Measurements from ENCODE around the gene CSTPP1.
"Not testable (repeated sequence)": the region's sequence is repeated elsewhere in the genome, so short reads cannot be mapped to it uniquely, and the experiment has no call there.

CSTPP1 gene

DNA sequence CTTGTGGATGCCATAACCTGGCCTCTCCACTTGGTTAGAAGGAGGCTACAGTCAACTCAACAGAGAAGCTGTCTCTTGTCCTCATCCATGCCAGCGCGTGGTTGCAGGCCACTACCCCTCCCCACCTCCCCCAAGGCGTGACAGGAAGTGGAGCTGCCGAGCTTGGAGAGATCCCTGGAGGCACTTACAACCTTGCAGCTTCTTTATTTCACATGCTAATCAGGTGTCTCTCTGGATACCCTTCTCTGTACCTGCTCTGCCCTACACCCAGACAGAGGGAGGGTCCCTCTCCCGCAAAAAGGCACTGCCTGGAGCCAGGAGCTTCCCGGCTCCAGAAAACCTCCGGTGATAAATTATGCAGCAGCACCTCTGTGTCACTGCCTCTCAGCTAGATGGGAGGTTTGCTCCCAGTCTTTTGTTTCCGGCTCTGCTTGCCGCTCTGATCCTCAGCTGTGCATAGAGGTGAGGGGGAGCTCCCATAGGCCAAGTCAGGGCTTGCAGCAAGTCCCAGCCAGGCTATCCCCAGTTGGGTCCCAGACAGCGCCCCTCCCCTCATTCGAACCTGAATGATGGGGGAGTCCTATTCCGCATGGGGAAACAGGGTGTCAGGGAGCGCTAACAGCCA, 23.9 kb upstream of the CSTPP1 start:
- DNase-seq (ENCODE audit: low read depth) = no peak

DNA sequence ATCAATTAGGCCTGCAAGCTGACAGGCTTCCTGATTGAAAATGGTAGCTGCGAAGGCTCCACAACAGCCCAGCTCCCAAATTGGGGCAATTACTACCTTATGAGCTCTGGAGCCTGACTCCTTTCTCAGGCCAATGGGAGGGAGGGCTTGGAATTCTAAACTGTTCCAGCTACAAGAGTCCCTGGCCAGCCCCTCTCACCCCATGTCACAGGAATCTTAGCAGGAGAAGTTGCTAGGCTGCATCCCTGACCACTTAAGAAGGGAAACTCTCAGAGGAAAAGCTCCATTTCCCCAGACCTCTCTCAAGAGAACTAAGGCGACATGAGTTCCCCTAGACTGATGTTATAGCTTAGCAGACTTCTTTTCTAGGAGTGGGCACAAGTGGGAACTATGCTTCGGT, 23.1 kb upstream of the CSTPP1 start:
- DNase-seq (ENCODE audit: low read depth) = no peak

DNA sequence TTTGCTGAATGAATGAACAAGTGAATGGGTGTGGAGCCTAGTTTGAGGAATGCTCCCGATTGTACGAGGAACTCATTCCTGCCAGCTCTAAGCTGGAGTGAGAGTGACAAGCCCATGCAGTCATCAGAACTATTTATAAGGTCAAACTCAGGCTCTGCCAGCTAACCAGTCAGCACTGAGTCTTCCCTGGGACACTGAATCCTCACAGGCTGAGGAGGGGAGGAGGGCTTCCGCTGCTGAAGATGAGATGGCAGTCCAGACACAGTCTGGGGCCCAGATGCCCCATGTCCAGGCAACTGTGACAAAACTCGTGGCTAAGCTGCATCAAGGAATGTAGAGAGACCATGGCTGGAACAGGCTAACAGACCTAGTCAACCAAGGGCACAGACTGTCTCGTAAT, 22.2 kb upstream of the CSTPP1 start:
- DNase-seq (ENCODE audit: low read depth) = no peak

DNA sequence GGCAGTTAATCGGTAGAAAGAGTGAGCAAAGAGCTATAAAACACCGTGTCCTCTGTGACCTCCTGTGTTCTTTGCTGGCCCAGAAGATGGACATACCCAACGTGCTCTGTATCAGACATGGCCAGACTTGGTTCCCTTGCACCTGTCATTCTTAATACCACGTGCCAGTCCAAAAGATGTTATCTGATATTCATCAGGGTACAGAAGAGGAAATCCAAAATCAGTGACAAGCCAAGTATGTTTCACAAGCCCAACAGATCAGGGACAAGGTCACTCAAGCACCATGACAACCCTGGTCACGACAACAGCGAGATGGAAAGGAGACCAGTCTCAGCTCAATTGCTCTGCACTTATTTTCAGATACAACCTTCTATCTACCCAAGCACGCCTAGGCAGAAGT, 21.7 kb upstream of the CSTPP1 start:
- DNase-seq (ENCODE audit: low read depth) = no peak

DNA sequence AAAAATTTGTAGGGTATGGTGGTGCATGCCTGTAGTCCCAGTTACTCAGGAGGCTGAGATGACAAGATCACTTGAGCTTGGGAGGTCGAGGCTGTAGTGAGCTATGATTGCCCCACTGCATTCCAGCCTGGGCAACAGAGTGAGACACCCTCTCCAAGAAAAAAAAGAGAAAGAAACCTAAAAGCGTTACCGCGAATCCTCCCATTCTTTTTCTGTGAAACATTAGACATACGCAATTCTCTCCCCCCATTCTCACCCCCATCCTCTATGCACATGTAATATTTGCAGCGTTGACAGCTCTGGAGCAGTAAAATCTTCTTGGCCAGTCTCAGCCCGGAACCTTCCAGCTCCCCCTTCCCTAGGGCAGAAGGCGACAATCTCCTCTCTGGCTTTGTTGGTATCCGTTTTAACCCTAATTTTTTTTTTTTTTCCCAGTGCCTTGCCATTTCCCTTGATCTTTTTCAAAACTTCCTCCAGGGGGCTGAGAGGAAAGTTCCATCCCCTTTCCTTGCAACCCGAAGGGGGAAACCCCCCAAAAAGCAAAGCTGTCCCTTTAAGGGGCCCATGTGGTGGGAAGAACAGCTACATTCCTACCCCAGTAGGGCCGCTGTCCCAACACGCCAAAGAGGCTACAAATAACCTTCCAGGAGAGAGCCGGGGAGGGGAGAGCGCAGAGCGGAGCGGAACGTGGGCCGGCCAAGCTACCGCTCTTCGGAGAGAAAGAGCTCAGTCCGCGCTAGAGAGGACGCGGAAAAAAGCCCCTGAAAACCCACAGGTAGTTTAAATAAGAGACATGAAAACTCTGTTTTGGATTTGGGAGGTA, 20.1 kb upstream of the CSTPP1 start:
- DNase-seq (ENCODE audit: low read depth) = no peak

DNA sequence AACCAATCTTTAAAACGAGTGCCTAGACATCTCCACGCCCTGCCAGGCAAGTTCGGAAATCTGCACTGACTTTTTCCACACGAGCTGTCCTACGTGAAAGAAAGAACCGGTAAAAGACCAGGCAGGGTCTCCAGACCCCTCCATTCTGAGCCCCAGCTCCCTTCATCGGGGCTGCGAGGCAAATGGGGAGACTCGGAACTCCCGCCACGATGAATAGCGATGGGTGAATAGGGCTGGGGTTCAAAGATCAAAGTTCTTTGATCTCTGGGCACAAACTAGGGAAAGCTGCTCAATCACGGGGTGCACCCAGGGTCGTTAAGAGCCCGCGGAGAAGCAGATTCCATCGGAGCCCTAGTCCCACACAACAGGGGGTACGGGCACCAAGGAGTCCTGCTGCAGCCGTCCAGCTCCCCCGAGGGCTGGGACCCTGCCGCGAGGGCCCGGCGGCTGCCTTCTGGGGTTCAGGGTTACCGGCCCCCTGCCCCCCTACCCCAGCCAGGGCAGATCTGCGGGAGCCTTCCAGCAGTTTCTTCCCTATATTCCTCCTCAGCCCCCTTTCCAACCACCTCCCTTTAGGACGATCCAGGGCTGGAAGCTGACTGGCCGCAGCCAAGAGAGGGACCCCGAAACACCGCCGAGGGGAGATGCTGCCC, 19.3 kb upstream of the CSTPP1 start:
- DNase-seq (ENCODE audit: low read depth) = no peak

DNA sequence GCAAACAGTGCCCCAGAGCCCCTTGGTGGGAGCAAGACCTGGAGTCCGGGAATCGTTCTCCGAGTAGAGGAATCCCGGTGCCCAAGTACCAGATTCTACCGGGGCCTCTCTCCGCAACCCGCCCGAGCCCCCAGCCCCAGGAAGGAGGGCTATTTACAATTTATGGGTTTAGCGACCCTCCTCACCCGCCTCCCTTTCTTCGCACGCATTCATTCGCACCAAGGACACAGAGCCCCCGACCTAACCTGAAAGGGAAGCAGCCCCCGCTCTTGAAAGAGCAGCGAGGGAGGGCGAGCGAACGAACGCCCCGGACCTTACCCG, 18.8 kb upstream of the CSTPP1 start:
- no peak for DNase-seq (ENCODE audit: low read depth)

DNA sequence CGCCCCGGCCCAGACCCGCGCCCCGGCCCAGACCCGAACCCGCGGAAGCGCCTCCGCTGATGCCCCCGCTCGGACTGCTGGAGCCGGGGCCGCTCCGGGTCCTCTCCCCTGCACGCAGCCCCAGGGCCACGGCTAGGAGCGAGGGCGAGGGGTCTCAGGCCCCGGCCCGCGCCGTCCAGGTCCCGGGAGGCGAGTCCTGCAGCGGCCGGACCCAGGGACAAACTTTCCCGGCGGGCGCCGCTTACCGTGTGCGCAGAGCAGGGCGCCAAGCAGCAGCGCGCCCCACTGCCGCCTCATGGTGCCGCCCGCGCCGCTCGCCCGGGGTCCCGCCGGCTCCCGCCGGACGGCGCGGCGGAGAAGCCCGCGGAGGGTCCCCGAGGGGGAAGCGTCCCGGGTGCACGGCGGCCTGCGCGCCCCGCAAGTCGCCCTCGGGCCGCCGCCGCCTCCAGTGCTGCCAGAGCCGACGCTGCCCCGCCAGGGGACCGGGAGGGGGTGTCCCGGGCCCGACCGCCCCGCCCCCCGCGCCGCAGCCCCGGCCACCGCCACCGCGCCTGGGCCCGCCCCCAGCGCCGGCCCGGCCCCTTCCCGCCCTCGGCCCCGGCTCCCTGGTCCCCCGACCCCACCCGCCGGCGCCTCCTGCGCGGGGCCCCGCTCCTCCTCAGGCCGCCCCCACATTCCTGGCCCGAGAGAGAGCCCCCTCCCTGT, 18.3 kb upstream of the CSTPP1 start, which contains the start of gene LRP4:
Gene LRP4, minus strand, starts transcription at position 468 of the 705 bp plus-strand sequence. Its CDS starts 171 bp downstream, at position 297.
- DNase-seq (ENCODE audit: low read depth) = no peak

DNA sequence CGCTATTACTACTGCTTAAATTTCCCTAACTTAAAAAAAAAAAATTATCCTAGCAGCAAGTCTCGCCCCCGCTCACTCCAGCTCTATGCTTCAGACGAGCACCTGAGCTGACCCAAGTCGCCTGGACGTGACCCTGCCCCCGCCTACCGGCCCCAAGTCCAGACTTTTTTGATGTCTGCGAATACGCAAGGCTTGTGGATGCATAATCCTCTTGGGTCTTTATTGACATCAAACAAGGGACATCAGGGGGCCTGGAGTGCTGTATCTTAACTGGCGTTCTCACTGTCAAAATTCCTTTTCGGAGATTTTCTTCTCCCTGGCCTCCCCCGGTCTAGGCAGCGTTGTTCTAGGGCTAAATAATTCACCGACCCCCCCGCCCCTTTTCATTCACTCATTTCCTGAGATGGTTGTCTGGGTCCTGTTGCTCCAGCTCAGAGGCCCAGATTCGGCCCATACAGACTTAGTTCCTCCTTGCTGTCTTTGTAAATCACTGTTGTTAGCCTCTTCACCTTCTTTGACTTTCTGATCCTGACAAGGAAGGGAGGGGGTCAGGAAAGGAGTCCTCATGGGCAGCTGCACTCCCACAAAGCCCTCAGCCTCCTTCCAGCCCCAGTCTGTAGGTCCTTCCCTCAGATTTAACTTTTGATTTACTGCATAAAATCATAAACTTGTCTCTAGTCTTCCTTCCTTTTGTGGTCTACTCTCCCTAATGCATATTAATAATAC, 17.6 kb upstream of the CSTPP1 start:
- DNase-seq (ENCODE audit: low read depth) = no peak

DNA sequence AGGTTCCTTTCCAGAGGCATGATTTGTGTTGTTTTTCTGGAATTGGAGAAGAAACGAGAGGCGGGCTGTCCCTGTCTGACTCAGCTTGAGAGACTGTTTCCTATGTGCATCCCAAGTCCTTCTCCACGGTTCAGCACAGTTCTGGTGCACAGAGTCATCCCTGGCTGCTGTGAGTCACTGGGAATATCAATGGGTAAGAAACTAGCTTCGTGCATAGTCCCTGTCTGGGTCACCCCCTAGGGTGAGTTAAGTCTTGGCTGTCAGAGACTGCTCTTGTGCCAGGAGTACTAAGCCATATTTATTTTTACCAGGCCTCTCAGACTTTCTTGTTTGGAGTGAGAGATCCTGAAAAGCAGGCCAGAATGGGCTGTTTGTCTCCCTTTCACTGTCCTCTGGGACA, 15.8 kb upstream of the CSTPP1 start:
- no peak for DNase-seq (ENCODE audit: low read depth)

DNA sequence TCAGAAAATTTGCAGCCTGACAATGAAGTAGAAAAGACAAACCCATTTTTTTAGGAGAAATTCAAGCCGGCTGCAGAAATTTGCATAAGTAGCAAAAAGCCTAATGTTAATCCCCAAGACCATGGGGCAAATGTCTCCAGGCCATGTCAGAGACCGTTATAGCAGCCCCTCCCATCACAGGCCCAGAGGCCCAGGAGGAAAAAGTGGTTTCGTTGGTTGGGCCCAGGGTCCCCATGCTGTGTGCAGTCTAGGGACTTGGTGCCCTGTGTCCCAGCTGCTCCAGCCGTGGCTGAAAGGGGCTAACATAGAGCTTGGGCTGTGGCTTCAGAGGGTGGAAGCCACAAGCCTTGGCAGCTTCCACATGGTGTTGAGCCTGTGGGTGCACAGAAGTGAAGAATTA, 8.6 kb upstream of the CSTPP1 start:
- not testable (repeated sequence) for DNase-seq (ENCODE audit: low read depth)

DNA sequence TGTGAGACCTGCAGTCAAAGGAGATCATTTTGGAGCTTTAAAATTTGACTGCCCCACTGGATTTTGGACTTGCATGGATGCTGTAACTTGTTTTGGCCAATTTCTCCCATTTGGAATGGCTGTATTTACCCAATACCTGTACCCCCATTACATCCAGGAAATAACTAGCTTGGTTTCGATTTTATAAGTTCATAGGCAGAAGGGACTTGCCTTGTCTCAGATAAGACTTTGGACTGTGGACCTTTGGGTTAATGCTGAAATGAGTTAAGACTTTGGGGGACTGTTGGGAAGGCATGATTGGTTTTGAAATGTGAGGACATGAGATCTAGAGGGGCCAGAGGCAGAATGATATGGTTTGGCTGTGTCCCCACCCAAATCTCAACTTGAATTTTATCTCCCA, 7.9 kb upstream of the CSTPP1 start:
- DNase-seq (ENCODE audit: low read depth) = not testable (repeated sequence)

DNA sequence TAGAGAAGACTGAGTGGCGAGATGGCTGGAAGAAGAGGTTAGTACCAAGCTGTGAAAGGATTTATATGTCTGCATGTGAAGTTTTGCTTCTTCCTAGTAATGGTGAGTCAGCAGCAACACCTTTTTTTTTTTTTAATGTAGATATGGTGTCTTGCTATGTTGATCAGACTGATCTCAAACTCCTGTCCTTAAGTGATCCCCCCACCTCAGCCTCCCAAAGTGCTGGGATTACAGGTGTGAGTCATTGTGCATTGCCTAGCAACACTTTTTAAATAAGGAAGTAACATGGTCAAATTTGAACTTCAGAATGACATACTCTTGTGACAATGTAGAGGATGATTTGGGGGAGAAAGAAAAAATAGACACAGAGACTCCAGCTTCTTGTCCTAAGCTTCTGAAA, 6.5 kb upstream of the CSTPP1 start:
- no peak for DNase-seq (ENCODE audit: low read depth)

DNA sequence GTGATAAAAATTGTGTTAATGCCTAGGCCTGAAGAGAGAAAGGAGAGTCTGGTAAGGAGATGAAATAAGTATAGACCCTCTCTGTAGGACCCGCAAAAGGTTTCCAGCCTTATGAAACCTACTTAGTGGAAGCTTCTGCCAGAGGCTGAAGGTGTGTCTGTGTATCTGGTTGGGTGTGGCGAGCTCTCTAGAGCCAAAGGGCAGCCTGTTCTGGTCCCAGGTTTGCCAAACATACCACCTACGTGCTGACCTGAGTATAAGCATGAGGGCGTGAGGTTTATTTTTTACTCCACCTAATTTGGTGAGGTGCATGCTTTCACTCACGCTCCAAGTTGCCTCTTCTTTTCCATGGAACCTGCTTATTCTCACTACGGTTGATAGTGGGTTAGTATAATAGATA, 5.6 kb downstream of the CSTPP1 start:
- no peak for DNase-seq (ENCODE audit: low read depth)

DNA sequence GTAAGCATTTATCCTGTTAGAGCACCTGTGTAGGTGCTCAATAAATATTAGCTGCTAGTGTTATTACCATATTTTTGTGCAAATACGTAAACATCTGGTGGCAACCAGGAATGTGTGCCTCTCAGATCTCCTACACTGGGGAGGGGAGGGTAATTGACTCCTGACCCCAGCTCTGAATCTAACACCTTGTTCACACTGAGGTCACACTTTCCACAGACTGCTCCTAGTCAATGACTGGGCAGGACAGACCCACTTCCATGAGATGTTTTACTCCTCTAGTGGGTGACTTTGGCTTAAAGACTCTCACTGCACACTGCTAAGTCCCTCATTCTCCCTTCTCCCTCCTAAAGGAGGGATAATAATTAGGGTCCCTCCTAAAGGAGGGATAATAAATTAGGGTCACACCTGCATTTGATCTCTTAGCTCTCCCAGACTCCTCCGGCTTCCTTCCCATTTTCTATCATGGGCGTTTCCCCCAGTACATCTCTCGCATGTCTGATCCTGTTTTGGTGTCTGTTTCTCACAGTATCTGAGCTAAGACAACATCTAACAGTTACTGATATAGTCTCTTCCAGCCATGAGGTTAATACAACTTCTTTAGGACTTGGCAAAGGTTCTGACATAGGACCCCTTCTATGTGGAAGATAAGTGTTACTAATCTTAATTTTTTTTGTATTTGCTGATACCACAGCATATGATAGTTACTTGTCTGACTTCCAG, 8.0 kb downstream of the CSTPP1 start:
- DNase-seq (ENCODE audit: low read depth) = no peak

DNA sequence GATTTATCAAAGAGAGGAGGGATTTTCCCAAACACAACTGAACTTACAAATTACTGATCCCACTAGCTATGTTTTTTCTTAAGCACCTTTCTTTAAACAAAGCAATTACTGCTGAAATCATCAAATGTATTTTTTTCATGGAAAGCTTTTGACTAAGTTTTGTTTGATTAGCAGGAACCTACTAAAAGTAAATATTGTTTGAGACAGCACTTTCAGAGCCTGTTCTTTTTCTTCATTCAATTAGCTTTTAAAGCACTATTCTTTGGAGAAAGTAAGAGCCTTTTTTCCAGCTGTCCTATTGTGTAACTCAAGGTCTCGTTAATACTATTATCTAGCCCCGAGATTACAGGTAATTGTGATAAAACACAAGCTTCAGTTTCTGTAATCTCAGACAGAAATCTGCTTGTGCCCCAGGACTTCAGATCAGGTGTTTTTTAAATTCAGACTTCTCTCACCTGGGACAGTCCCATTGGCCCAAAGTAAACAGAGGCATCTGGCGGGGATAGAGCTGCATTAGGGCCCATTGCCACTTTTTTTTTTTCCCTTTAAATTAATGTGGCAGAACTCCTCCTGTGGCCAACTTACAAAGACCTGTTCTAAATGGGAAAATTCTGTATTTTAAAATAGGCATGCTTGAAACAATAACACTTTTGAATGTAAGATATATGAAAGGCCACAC, 11.0 kb downstream of the CSTPP1 start:
- DNase-seq (ENCODE audit: low read depth) = no peak

DNA sequence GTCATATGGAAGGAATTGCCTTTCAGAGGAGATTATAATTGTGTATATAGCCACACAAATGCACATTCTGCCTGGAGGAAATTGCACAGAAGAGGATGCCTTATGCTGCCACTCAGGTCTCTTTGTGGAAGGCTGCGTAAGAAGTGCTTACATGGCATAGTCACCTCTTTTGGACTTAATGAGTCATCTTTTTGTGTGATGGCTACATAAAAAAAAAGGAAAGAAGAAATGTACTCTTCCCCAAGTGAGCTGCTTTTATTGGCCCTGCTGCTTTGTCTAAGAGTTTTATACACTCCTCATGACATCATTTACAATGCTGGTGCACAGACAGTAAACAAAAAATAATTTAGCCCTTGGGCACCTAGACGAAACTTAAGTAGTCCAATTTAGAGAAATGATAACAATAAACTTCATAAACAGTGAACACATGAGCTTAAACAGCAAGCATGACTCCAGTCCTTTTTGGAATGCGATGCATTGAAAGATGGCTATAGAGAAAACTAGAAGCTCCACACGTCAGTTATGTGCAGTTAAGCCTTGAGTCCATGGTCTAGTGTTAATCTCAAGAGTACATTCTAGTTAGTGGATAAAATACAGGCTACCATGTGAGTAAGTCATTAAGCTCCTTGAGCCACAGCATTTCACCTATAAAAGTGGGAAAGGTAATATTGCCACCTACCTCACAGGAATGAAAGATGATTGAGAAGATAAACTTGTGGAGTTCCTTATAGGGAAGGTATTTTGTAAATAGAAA, 12.0 kb downstream of the CSTPP1 start:
- no peak for DNase-seq (ENCODE audit: low read depth)

DNA sequence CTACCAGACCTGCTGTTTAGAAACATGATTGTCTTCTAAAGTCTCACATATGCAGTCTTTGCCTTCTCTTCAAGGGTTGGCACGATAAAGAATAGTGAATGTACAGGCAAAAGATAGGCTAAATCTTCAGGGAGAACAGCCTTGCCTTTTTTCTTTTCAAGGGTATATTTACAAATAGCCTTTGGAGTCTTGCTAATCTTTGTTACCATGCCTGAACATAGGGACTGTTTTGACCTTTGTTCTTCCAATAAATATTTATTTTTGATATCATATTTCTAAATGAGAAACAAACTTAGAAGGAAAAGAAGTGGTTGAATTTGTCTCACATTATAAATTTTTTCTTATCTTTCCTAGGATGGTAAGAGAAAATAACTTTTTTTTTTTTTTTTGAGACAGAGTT, 12.7 kb downstream of the CSTPP1 start:
- DNase-seq (ENCODE audit: low read depth) = no peak

DNA sequence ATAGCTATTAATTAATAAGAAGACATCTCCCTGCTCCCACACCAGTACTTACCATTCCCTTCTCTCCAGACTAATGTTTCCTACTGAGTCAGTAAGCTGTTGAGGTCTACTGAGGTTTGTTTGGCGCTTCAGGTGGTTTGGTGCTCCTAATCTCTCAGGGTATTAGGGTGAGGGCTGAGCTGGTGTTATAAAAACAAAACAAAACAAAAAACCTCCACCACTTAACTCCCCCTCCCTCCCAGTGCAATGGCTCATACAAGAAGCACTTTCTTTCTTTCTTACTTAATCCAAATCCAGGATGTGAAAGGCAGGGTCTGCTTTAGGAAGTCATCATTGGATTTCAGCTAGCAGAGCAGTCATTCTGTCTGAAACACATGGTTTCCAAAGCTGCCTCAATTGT, 15.3 kb downstream of the CSTPP1 start:
- no peak for DNase-seq (ENCODE audit: low read depth)

DNA sequence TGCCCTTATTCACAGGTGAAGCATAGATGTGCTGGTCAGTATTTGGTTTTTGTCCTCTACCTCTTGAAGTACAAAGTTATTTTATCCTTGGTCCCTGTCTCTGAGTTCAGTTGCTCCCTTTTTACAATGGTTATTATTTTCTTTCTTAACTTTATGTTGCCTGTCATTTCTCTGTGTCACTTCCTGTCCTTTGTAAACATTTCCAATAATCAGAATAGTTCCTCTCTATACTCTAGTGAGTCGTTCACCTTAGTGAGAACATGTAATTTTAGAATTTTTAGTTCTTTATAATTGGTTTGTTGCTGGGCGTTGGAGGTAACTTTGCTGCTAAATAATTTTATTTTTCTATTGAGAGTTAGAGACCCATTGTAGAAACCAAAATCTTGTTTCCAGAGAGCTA, 16.0 kb downstream of the CSTPP1 start:
- no peak for DNase-seq (ENCODE audit: low read depth)
